ENCODE data around the gene SBF2. TPM values are rescaled to one million over a fixed set of nuclear protein-coding genes. Genes with fewer than 3 reads are reported as not detected.

The SBF2 gene
- total RNA-seq, 1 experiment from 2014 or later: 30.2 TPM

GRCh38 chr11:9750551-9750950, 543.5 kb downstream of the SBF2 start:
- no peak overlapping the region for H2BK20ac ChIP-seq (ENCODE audit: low read depth, low read length, poor library complexity, severe bottlenecking)
- Mint-ChIP-seq H3K4me3 (no peak overlapping the region), H3K27ac (no peak overlapping the region; a peak in 1 of 7 replicates), H3K4me1 (peaks cover 30 to 31% of the 10 kb centered on the region in 2 experiments), H3K9me3 (no peaks in the 10 kb centered on the region), H3K27me3 (ENCODE audit: low read depth) (no peaks in the 10 kb centered on the region; the same call in 1 of the 2 replicates), H3K36me3 (ENCODE audit: insufficient read depth in 1 of 3, low read depth in 3 of 3) (peaks cover 25 to 46% (median 38%) of the 10 kb centered on the region in 3 experiments)
- no peak overlapping the region for H3K23ac ChIP-seq (ENCODE audit: insufficient read length, low read depth, low read length)
- H4K8ac ChIP-seq (replicated peaks; ENCODE audit: insufficient read length, low read depth, low read length): no peak overlapping the region
- no peak overlapping the region for H2BK120ac ChIP-seq (ENCODE audit: low read depth, low read length, poor library complexity, severe bottlenecking)
- H3K23me2 ChIP-seq (ENCODE audit: insufficient read length, low read depth, low read length, poor library complexity, severe bottlenecking): no peaks in the 10 kb centered on the region
- no peak overlapping the region for H3T11ph ChIP-seq (ENCODE audit: low read length)
- no peaks in the 10 kb centered on the region for H3K79me2 ChIP-seq (ENCODE audit: insufficient read depth, low read length)
- no peaks in the 10 kb centered on the region for H3K4me1 ChIP-seq (ENCODE audit: insufficient read depth, low read length)
- H4K20me1 ChIP-seq (ENCODE audit: control insufficient read depth, insufficient read depth, insufficient read length): no peaks in the 10 kb centered on the region
- no CpG with 5 or more reads among the region's 4 CpGs for WGBS (ENCODE audit: extremely low coverage, insufficient read length, low lambda C conversion rate)
- H3K27me3 ChIP-seq (ENCODE audit: insufficient read depth, low read length): no peaks in the 10 kb centered on the region
- no peaks in the 10 kb centered on the region for H3K9me3 ChIP-seq (ENCODE audit: control insufficient read depth, low read depth, low read length)
- H3K9ac ChIP-seq (ENCODE audit: extremely low read depth, insufficient read length, low read length): no peak overlapping the region
- TF ChIP-seq CTCF (conservative IDR thresholded peaks at IDR 0.05): no peak
- no peak overlapping the region for H3K18ac ChIP-seq (ENCODE audit: insufficient read length, low read depth, low read length)
- no peak overlapping the region for H4K91ac ChIP-seq (ENCODE audit: insufficient read length, low read depth, low read length)
- no peak overlapping the region for H2AK5ac ChIP-seq (ENCODE audit: insufficient read length, low read length)
- no peaks in the 10 kb centered on the region for H3K79me1 ChIP-seq (ENCODE audit: insufficient read depth, low read depth, low read length, poor library complexity, severe bottlenecking)
- no peak overlapping the region for H2BK12ac ChIP-seq (ENCODE audit: insufficient read length, low read depth, low read length)
- H2AFZ ChIP-seq (ENCODE audit: low read length): no peak overlapping the region
- no peak overlapping the region for H3K14ac ChIP-seq (ENCODE audit: insufficient read depth, low read length)
- H2BK5ac ChIP-seq (ENCODE audit: insufficient read length, low read length): no peak overlapping the region
- H3K4ac ChIP-seq (ENCODE audit: low read depth, low read length): no peak overlapping the region
- no peak overlapping the region for H4K5ac ChIP-seq (ENCODE audit: insufficient read length, low read depth, low read length)
- no peak for DNase-seq
- no peak overlapping the region for H3K27ac ChIP-seq (ENCODE audit: insufficient read length, low read depth, low read length)
- H3K4me2 ChIP-seq (ENCODE audit: insufficient read depth, insufficient read length, low read length): no peak overlapping the region
- H2BK15ac ChIP-seq (ENCODE audit: low read depth, low read length): no peak overlapping the region
- H3K56ac ChIP-seq (ENCODE audit: insufficient read length, low read depth, low read length): no peak overlapping the region

Measured in H9 (cell line).